SK-N-DZ (cell line): Measurements from ENCODE around the gene POLR3K.
"Not testable (repeated sequence)": the region's sequence is repeated elsewhere in the genome, so short reads cannot be mapped to it uniquely, and the experiment has no call there.

Experiments used
- DNase-seq: peaks from one replicate; pipeline ENCODE4 v3.0.0-alpha.2; 2015; ENCODE audit warnings: low spot score

The POLR3K gene

GRCh38 chr16:46510-46909 is 6.9 kb downstream of the POLR3K start:
- not testable (repeated sequence) for DNase-seq

DNA sequence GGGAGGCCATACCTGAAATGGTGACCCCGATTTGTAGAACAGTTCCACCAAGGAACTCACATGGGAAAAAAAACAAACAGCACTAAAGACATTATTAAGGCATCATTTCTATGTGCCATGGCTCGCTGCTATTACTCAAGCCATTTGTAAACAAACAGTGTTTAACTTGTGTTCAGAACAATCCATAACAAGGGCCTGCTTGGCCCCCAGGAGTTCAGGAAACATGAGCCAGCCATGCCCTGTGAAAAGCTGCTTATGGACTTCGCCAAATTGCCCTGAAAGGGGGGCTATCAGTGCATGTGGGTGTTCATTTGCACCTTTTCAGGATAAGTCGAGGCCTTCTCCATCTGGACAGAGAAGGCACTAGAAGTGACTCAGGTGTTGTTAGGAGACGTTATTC is 8.0 kb downstream of the POLR3K start:
- no peak for DNase-seq

GRCh38 chr16:44655-45054 is 8.8 kb downstream of the POLR3K start:
- no peak for DNase-seq

- DNase-seq: no peak
Measured at GRCh38 chr16:43294-43693, 10.1 kb downstream of the POLR3K start.

DNA sequence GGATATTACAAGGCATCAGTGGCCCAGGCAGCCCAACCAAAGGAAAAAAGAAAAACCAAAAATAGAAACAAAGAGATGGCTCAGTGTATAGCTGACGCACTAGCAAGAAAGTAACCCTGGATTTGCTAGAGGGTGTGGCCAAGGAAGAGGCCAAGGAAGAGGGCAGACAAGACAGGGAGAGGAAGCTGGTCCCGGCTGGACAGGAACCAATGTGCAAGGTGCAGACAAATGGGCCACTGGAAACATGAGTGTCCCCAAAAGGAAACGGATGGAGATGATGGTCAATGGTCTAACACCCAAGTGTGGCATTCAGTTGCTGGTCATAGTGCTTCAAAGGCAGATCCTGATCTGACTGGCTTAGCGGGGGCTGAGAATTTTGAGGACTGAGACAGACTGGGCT is 10.7 kb downstream of the POLR3K start:
- no peak for DNase-seq

DNA sequence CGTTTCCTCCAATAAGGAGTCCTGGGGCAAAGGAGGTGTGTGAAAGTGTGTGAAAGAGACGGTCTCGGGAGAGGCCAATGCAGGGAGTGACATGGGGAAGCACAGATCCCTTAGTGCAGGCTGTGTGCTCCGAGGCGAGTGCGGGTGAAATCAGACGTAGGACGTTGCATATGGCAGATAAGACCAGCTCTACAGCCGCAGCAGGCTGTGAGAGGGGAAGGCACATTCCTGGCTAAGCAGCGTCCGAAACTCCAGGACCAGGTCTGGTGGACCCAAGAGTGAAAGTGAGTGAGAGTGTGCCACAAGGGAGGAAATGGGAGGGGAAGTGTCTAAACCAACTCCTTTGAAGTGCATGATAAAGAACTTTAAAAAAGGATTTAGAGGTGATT is 11.3 kb downstream of the POLR3K start:
- no peak for DNase-seq

DNA sequence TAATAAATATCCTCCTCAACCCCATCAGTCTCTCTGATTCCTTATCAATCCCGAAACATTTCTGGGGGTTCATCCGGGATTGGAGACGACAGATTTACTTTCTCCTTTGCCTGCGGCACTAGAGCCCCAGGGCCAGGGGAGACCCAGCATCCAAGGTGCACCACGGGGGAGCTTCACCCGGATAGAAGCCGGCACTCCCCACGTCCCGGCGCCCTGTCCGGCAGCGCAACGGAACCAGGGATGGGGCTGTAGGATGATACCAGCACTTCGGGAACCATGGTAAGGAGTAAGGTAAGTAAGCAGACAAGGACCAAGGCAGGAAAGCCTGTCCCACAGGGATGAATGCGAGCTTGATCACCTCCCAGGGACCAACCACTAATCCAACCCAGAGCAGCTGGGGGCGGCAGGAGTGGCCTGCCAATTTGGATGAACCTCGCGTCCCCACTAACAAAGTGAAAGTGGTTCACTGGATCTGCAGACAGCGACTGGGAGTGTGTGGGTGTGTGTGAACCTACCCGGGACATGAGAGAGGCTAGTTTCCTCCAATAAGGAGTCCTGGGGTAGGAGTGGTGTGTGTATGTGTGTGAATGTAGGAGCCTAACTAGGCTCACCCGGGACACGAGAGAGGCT is 11.9 kb downstream of the POLR3K start:
- no peak for DNase-seq

GRCh38 chr16:38941-39892 is 14.2 kb downstream of the POLR3K start:
- DNase-seq: no peak

DNA sequence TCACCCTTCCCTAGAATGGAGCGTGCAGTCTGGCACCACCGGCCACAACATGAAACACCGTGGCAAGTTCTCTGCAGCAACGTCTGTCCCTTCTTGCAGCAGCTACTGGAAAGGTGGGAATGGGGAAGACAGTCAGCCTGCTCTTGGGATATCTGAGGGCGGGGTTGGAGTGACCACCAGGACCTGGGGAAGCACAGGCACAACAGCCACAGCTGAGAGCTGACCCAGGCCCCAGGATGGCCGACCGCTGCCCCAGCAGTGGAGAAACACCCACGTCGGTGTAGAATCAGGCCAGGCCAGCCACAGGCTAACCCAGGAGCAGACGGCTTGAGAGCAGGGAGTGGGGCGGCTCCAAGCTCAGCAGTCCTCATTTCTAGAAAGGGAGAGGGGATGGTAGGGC is 15.2 kb downstream of the POLR3K start:
- not testable (repeated sequence) for DNase-seq

GRCh38 chr16:37511-37910 is 15.9 kb downstream of the POLR3K start:
- no peak for DNase-seq

- DNase-seq: no peak
Measured at GRCh38 chr16:36336-36984, 16.9 kb downstream of the POLR3K start.

DNA sequence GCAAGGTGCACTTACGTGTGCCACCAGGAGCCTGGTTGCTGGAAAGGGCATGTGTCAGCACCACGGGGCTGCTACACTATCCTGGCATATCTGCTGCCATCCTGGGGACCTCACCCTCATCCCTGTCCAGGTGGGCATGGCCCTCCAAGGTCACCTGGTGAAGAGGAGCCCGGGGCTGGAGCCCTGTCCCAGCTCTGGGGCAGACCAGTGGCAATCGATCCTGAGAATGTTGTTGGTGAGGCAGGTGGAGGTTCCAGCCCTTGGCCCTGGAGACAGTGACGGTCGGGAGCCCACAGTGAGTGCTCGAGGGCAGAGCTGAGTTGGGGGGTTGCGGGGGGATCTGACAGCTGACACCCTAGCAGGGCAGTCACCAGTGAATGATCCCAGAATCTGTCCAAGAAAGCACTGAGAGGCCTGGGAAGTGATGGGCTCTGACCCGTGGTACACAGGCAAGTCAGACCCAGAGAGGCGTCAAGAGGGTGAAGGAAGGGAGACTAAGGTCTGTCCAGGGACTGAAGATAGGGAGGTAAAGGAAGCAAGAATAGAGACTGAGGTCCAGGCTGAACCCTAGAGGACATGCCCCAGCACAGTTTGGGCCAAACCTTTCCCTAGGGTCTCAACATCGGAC is 17.6 kb downstream of the POLR3K start:
- no peak for DNase-seq

DNA sequence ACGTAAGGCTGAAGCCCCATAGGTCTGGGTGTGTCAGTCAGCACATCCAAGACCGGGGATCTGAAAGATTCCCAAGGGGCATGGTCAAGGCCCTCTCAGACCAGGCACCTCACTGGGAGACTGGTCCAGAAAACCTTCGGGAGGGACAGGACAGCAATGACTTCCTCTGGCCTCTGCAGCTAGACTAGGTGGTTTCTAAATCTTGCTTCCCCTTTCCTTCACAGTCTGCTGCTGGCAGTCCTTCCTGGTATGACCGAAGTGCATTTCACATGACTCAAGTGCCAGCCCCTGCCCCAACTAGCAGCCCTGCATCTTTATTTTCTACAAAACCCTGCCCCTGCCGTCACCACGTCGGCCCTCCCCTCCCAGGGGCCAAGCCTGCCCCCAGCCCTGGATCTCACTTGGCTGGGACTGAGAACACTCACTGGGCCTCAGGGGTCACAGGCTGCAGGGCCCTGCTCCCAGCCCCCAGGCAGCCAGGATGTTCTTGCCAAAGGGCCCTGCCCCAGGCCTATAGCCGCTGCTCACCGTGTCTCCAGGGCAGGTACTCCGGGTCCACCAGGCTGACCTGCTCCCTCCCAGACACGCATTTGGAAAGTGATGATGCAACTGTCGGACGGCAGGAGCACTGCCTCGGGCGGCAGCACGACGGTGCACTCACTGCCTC is 18.3 kb downstream of the POLR3K start:
- DNase-seq: no peak

DNA sequence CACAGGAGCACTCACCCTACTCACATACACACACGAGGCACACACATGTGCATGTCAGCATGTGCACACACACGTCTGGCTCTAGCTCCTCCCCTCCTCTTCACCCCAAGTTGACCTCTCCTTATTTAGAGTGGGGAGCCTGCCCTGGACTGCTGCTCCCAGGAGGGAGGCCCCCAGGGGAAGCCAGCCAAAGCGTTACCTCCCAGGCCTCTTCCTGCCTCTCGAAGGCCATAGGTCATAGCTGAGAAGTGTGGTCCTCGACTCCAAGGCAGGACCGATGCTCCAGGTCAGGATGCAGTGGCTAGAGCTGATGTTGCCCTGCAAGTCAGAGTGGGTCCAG is 18.8 kb downstream of the POLR3K start:
- peak; percentile 48 for DNase-seq

GRCh38 chr16:33877-34647 is 19.3 kb downstream of the POLR3K start:
- no peak for DNase-seq

- DNase-seq: not testable (repeated sequence)
Measured at GRCh38 chr16:33154-33876, 20.1 kb downstream of the POLR3K start.

GRCh38 chr16:30627-31026 is 22.8 kb downstream of the POLR3K start:
- DNase-seq: not testable (repeated sequence)

DNA sequence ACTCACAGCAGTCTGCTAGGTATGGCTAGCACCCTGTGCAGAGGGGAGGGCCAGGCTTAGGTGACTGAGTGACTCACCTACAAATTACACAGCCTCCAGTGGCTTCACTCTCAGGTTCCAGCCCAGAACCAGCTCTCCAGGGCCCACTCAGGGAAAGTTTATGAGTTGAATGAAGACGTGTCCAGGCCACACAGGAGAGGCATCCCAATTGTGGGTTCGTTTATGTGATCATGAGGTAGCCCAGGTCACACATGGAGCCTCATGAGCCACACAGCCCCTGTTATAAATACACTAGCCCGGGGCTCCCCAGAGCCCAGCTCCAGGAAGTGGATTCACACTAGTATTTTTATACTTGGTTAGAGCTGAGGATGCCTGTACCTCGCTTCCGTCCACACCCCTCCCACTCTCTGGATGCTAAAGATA is 27.5 kb downstream of the POLR3K start:
- DNase-seq: not testable (repeated sequence)

DNA sequence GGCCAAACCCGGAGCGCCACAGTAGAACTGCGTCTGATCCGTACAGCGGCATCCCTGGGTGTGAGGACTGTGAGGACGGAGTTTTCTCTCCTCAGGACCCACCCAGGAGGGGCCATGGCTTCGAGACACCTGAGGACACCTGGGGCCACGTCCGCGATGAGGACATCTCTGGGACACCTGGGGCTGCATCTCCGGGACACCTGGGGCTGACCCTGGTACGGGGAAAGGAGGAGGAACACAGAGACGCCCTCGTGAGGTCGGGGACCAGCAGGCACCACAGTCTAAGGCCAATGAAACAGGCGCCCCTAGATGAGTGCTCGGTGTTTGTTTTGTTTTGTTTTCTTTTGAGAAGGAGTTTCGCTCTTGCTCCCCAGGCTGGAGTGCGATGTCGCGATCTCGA is 29.3 kb downstream of the POLR3K start:
- not testable (repeated sequence) for DNase-seq

- not testable (repeated sequence) for DNase-seq
Measured at GRCh38 chr16:20886-21285, 32.5 kb downstream of the POLR3K start.
